RWPE2 (cell line): Measurements from ENCODE around the gene ARID4B.
"Not testable (repeated sequence)": the region's sequence is repeated elsewhere in the genome, so short reads cannot be mapped to it uniquely, and the experiment has no call there.

Experiments
- ATAC-seq: fragments of 200-7000 bp; cut with Tn5 transposase; 3 replicates; pipeline ENCODE4 v1.9.1; 2021; ENCODE audit warnings: low read depth
- DNase-seq: peaks from one replicate; pipeline ENCODE4 v3.0.0-alpha.2; 2020; ENCODE audit warnings: low spot score
- H3K27ac ChIP-seq: fragments of 450-650 bp; 2 replicates; pipeline ENCODE4 v1.5.1; 2017; ENCODE audit warnings: mild to moderate bottlenecking; ENCODE audit not compliant: poor library complexity, severe bottlenecking
- H3K27me3 ChIP-seq: fragments of 250-450 bp; sonication (Bioruptor Pico); 2 replicates; pipeline ENCODE4 v1.5.1; 2021; ENCODE audit warnings: mild to moderate bottlenecking, moderate library complexity; ENCODE audit not compliant: insufficient read depth, poor library complexity, severe bottlenecking
- H3K36me3 ChIP-seq: fragments of 250-450 bp; sonication (Bioruptor Pico); 2 replicates; pipeline ENCODE4 v1.5.1; 2020; ENCODE audit warnings: low read depth, mild to moderate bottlenecking, moderate library complexity
- H3K4me1 ChIP-seq: fragments of 250-450 bp; sonication (Bioruptor Pico); 2 replicates; pipeline ENCODE4 v1.5.1; 2021; ENCODE audit warnings: mild to moderate bottlenecking, moderate library complexity; ENCODE audit not compliant: insufficient read depth, poor library complexity, severe bottlenecking
- H3K4me3 ChIP-seq: fragments of 250-450 bp; sonication (Bioruptor Pico); 2 replicates; pipeline ENCODE4 v1.5.1; 2021; ENCODE audit warnings: mild to moderate bottlenecking, moderate library complexity; ENCODE audit not compliant: severe bottlenecking
- H3K9me3 ChIP-seq: fragments of 250-450 bp; sonication (Bioruptor Pico); 2 replicates; pipeline ENCODE4 v1.5.1; 2021; ENCODE audit warnings: mild to moderate bottlenecking, moderate library complexity; ENCODE audit not compliant: severe bottlenecking
- TF ChIP-seq, protein P1 (sequence below): fragments of 450-650 bp; IDR thresholded peaks from one replicate; pipeline ENCODE4 v1.5.1; 2017; ENCODE audit warnings: mild to moderate bottlenecking, moderate library complexity; ENCODE audit not compliant: poor library complexity, severe bottlenecking

Gene ARID4B

DNA sequence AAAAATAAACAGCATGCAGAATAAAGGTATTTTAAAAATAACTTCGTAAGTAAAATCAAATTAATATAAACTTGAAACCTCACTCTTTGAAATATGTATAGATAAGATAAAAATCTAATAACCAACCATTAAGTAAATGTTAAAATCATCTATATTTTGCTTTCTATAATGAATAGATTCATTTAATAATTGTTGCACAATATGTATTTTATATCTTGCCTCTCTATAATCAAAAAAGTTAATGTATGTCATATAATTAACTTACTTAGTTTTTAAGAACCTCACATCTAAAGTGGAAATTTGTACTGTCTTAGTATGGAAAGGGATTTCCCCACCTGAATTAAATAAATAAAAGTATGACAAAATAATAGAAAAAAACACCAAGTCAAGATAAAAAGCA lies 124.6 kb downstream of the ARID4B start:
- Histone ChIP-seq H3K9me3 (no peaks in the 10 kb centered on the region), H3K4me1 (no peaks in the 10 kb centered on the region), H3K4me3 (no peak overlapping the region), H3K27me3 (no peaks in the 10 kb centered on the region), H3K27ac (no peak overlapping the region), H3K36me3 (peaks cover 5% of the 10 kb centered on the region; the same call in 1 of the 2 replicates)
- no peak for DNase-seq
- no peak for ATAC-seq
- TF ChIP-seq, protein P1, sequence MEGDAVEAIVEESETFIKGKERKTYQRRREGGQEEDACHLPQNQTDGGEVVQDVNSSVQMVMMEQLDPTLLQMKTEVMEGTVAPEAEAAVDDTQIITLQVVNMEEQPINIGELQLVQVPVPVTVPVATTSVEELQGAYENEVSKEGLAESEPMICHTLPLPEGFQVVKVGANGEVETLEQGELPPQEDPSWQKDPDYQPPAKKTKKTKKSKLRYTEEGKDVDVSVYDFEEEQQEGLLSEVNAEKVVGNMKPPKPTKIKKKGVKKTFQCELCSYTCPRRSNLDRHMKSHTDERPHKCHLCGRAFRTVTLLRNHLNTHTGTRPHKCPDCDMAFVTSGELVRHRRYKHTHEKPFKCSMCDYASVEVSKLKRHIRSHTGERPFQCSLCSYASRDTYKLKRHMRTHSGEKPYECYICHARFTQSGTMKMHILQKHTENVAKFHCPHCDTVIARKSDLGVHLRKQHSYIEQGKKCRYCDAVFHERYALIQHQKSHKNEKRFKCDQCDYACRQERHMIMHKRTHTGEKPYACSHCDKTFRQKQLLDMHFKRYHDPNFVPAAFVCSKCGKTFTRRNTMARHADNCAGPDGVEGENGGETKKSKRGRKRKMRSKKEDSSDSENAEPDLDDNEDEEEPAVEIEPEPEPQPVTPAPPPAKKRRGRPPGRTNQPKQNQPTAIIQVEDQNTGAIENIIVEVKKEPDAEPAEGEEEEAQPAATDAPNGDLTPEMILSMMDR, result no peak

DNA sequence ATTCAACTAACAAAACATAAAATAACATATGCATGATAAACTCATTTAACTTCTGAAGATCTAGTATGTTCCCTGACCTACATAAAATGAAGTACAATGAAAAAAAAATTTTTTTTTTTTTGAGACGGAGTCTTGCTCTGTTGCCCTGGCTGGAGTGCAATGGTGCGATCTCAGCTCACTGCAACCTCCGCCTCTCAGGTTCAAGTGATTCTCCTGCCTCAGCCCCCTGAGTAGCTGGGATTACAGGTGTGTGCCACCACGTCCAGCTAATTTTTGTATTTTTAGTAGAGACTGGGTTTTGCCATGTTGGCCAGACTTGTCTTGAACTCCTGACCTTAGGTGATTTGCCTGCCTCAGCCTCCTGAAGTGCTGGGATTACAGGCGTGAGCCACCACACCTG lies 125.5 kb downstream of the ARID4B start:
- H3K27ac ChIP-seq, H3K36me3 ChIP-seq, H3K4me1 ChIP-seq, H3K4me3 ChIP-seq, DNase-seq, ATAC-seq, H3K27me3 ChIP-seq, H3K9me3 ChIP-seq: not testable (repeated sequence)

DNA sequence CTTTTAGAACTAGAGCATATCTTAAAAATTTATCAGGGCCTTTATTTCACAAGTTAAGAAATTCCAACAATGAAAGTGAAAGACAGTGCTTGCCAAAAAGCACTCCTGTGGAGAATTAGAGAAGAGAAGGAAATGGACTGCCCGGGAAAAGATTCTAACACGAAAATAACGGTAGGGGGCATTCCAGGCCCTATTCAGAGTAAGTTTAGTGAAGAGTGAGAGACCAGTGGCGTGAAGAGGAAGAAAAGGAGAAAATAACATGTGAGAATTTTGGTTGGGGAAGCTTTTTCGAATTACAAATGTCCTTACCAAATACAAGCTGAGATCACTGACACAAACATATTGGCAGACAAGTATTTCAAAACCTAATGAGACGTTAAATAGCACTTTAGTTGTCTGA lies 128.5 kb downstream of the ARID4B start:
- Histone ChIP-seq H3K4me3 (no peak overlapping the region), H3K27me3 (no peaks in the 10 kb centered on the region), H3K9me3 (no peaks in the 10 kb centered on the region), H3K4me1 (no peaks in the 10 kb centered on the region), H3K27ac (no peak overlapping the region), H3K36me3 (peaks cover 14% of the 10 kb centered on the region)
- DNase-seq (no peak), ATAC-seq (no peak)
- TF ChIP-seq, protein P1, result no peak

DNA sequence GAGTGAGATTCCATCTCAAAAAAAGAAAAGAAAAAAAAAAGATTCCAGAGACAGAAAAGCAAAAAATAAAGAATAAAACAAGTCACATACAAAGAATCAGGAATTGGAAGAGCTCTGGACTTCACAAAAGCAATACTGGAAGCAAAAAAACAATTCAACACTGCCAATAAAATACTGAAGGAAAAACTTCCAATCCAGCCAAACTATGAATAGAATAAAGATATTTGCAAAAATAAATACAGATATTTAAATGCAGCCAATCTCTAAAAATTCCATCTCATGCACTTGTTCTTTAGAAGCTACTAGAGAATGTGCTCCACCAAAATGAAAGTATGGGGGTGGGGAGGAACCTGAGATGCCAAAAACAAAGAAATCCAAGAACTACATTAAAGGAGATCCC lies 137.5 kb downstream of the ARID4B start:
- Histone ChIP-seq H3K4me3 (no peak overlapping the region), H3K27me3 (no peaks in the 10 kb centered on the region), H3K9me3 (no peaks in the 10 kb centered on the region), H3K4me1 (no peaks in the 10 kb centered on the region), H3K36me3 (peaks cover 32% of the 10 kb centered on the region), H3K27ac (no peak overlapping the region)
- TF ChIP-seq, protein P1, result no peak
- ATAC-seq (no peak), DNase-seq (no peak)

DNA sequence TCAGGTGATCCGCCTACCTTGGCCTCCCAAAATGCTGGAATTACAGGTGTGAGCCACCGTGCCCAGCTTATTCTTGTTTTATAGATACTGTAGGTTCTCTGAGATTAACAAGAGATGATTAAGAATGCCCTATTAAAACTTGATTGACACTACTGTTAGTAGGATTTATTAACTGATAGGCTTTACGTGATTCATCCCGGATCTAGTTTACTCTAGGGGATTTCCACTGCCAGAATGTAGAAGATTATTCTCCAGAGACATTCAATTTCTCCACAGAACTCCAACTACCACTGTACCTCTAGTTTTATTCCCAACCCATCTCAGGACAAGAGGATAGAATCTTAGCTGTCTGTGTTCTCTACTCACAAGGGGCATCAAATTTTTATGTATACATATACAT lies 140.7 kb downstream of the ARID4B start:
- Histone ChIP-seq H3K4me3 (no peak overlapping the region), H3K36me3 (peaks cover 21% of the 10 kb centered on the region), H3K9me3 (no peaks in the 10 kb centered on the region), H3K4me1 (no peaks in the 10 kb centered on the region), H3K27me3 (no peaks in the 10 kb centered on the region), H3K27ac (no peak overlapping the region)
- no peak for ATAC-seq
- TF ChIP-seq, protein P1, result no peak
- no peak for DNase-seq
